Osteocyte (in vitro differentiated cells): ENCODE data around the gene MICB. TPM values are rescaled to one million over a fixed set of nuclear protein-coding genes. Genes with fewer than 3 reads are reported as not detected.
A peak's percentile ranks its signal among the peaks of the same experiment; 100 is the strongest.

Experiments used
- DNase-seq: peaks from one replicate; pipeline ENCODE4 v3.0.0; 2021; ENCODE audit warnings: mixed read lengths; ENCODE audit not compliant: unreplicated experiment; ENCODE audit errors: extremely low spot score
- H3K27ac Mint-ChIP-seq: one replicate; pipeline ENCODE4 v1.8.0; 2021; ENCODE audit warnings: mild to moderate bottlenecking, mixed read lengths; ENCODE audit not compliant: unreplicated experiment
- H3K27me3 Mint-ChIP-seq: one replicate; pipeline ENCODE4 v1.8.0; 2021; ENCODE audit warnings: mixed read lengths; ENCODE audit not compliant: unreplicated experiment
- H3K36me3 Mint-ChIP-seq: one replicate; pipeline ENCODE4 v1.8.0; 2021; ENCODE audit warnings: mixed read lengths; ENCODE audit not compliant: unreplicated experiment
- H3K4me1 Mint-ChIP-seq: one replicate; pipeline ENCODE4 v1.8.0; 2021; ENCODE audit warnings: mixed read lengths; ENCODE audit not compliant: unreplicated experiment
- H3K4me3 Mint-ChIP-seq: one replicate; pipeline ENCODE4 v1.8.0; 2021; ENCODE audit warnings: mild to moderate bottlenecking, moderate library complexity, mixed read lengths; ENCODE audit not compliant: unreplicated experiment
- H3K9me3 Mint-ChIP-seq: one replicate; pipeline ENCODE4 v1.8.0; 2021; ENCODE audit warnings: mixed read lengths; ENCODE audit not compliant: unreplicated experiment
- CTCF ChIP-seq: fragments of 200-600 bp; sonication (generic); IDR thresholded peaks from 2 replicates; pipeline ENCODE4 v1.5.0; 2021; ENCODE audit warnings: antibody characterized with exemption, mild to moderate bottlenecking, moderate library complexity
- total RNA-seq: library from RNA; stranded (reverse); gene quantifications from 2 replicates; pipeline ENCODE4 v1.2.1, GENCODE V29; 2021

The MICB gene
- total RNA-seq, 1 donor from 2014 or later: 12.1 TPM

DNA sequence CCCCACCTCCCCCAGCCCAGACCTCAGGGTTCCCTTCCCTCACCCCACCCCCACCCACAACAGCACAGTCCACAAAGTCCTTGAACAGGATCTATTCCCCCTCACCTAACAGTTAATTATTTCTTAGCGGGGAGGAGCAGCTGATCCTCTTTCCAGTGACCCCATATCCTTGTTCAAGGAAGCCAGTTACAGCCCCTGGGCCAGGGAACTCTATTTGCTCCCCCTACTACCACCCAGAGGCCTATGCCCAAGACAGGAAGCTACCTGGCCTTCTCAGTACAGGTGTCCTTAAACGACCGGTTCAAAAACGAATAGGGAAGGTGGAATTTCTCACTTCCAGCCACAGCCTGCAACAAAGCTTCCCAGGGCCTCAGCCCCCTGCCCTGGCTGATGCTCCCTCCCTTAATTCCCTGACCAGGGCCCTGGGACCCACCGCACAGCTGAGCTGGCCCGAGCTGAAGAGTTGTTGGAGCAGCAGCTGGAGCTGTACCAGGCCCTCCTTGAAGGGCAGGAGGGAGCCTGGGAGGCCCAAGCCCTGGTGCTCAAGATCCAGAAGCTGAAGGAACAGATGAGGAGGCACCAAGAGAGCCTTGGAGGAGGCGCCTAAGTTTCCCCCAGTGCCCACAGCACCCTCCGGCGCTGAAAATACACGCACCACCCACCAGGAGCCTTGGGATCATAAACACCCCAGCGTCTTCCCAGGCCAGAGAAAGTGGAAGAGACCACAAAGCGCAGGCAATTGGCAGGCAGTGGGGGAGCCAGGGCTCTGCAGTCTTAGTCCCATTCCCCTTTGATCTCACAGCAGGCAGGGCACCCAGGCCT, 31.6 kb downstream of the MICB start:
- no peak for TF ChIP-seq CTCF
- H3K27me3 Mint-ChIP-seq: no peaks in the 10 kb centered on the region
- H3K4me3 Mint-ChIP-seq: no peak overlapping the region
- peak overlapping the region; percentile 44 for H3K27ac Mint-ChIP-seq
- no peaks in the 10 kb centered on the region for H3K9me3 Mint-ChIP-seq
- DNase-seq: no peak
- H3K36me3 Mint-ChIP-seq: peaks cover 36% of the 10 kb centered on the region
- peaks cover 8% of the 10 kb centered on the region for H3K4me1 Mint-ChIP-seq

DNA sequence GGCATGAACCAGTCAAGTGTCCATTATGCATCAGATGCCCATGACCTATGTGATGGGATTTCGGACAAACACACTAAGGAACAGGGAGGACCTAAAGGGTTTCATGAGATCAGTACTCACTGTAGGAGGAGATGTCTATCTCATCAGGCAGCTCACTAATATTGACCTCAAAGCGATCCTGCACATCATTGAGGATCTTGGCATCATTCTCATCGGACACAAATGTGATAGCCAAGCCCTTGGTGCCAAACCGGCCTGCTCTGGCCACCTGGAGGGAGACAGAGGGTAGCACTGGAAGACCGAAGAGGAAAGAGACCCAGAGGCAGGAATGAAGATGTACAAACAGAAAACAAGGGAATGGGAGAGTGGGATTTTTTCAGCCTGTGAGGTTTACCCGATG, 32.7 kb downstream of the MICB start:
- H3K4me3 Mint-ChIP-seq: no peak overlapping the region
- no peak for DNase-seq
- peaks cover 47% of the 10 kb centered on the region for H3K36me3 Mint-ChIP-seq
- H3K27ac Mint-ChIP-seq: no peak overlapping the region
- H3K27me3 Mint-ChIP-seq: no peaks in the 10 kb centered on the region
- TF ChIP-seq CTCF: no peak
- H3K9me3 Mint-ChIP-seq: no peaks in the 10 kb centered on the region
- H3K4me1 Mint-ChIP-seq: peaks cover 8% of the 10 kb centered on the region

DNA sequence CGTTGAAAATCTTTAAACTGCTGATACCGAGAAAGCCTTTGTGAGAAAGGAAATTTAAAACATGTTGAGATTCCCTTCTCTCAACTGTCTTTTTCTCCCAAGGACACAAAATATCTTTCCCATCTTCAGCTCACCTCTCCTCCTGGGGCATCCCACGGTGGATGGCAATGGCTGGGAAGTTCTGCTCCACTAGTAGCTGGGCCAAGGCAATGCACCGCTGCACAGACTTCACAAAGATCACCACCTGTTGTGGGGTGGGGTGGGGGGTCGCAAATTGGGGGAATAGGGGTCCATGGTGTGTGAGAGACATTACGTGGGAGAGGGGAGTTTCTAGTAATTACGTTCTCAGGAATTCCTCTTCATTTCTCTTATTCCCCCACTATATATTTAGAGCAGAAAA, 33.2 kb downstream of the MICB start:
- peaks cover 4% of the 10 kb centered on the region for H3K4me1 Mint-ChIP-seq
- TF ChIP-seq CTCF: no peak
- H3K36me3 Mint-ChIP-seq: peaks cover 52% of the 10 kb centered on the region
- H3K27ac Mint-ChIP-seq: no peak overlapping the region
- no peaks in the 10 kb centered on the region for H3K9me3 Mint-ChIP-seq
- H3K27me3 Mint-ChIP-seq: no peaks in the 10 kb centered on the region
- H3K4me3 Mint-ChIP-seq: no peak overlapping the region
- DNase-seq: no peak

DNA sequence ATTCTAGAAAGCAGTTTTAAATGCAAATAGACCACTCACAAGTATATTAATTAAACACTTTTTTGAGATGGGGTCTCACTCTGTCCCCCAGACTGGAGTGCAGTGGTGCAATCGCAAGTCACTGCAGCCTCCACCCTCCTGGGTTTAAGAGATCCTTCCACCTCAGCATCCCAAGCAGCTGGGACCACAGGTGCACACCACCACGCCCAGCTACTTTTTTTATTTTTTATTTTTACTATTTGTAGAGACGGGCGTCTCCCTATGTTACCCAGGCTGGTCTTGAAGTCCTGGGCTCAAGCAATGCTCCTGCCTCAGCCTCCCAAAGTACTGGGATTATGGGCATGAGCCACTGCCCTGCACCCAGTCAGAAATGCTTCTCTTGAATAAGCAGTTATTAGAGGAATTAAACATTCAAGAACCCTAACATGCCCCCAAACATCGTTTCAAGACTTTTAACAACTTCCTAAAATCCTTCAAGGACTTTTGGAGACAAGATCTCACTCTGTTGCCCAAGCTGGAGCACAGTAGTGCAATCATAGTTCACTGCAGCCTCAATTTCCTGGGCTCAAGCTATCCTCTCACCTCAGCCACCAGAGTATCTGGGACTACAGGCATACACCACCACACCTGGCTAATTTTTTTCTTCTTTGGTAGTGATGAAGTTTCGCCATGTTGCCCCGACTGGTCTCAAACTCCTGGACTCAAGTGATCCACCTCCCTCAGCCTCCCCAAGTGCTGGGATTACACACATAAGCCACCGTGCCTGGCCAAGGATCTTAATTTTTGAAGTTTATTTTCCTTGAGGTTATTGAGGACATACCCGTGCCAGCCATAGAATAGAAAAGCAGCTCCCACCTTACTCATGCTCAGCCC, 34.1 kb downstream of the MICB start:
- Mint-ChIP-seq H3K4me3 (no peak overlapping the region), H3K36me3 (peaks cover 58% of the 10 kb centered on the region), H3K27ac (no peak overlapping the region), H3K9me3 (no peaks in the 10 kb centered on the region), H3K27me3 (no peaks in the 10 kb centered on the region), H3K4me1 (no peaks in the 10 kb centered on the region)
- DNase-seq: no peak
- no peak for TF ChIP-seq CTCF
